Measurements from ENCODE around the gene MFRP.

Gene MFRP

GRCh38 chr11:119324189-119324588 lies 22.3 kb downstream of the MFRP start:
- H3K4me3 ChIP-seq (ENCODE audit: low read depth, low read length): no peak overlapping the region
- no peak for DNase-seq (ENCODE audit: low read depth, low spot score)
- TF ChIP-seq CTCF (IDR thresholded peaks at IDR 0.05; ENCODE audit: low read depth, low read length): no peak
- in situ Hi-C loops (cut with HindIII; ENCODE audit: low sequenced_read_pairs): no loop called here

GRCh38 chr11:119323532-119324033 lies 22.9 kb downstream of the MFRP start:
- no peak overlapping the region for H3K4me3 ChIP-seq (ENCODE audit: low read depth, low read length)
- peak; percentile 75 for TF ChIP-seq CTCF (IDR thresholded peaks at IDR 0.05; ENCODE audit: low read depth, low read length)
- DNase-seq (ENCODE audit: low read depth, low spot score): peak; percentile 71
- in situ Hi-C loops (cut with HindIII; ENCODE audit: low sequenced_read_pairs): no loop called here

- no peak for TF ChIP-seq CTCF (IDR thresholded peaks at IDR 0.05; ENCODE audit: low read depth, low read length)
- in situ Hi-C loops (cut with HindIII; ENCODE audit: low sequenced_read_pairs): no loop called here
- no peak for DNase-seq (ENCODE audit: low read depth, low spot score)
- no peak overlapping the region for H3K4me3 ChIP-seq (ENCODE audit: low read depth, low read length)
Measured at GRCh38 chr11:119322921-119323531, 23.5 kb downstream of the MFRP start.

- in situ Hi-C loops (cut with HindIII; ENCODE audit: low sequenced_read_pairs): no loop called here
Measured at GRCh38 chr11:119322360-119322739, 24.2 kb downstream of the MFRP start.

GRCh38 chr11:119320776-119321524 lies 25.6 kb downstream of the MFRP start:
- no peak for TF ChIP-seq CTCF (IDR thresholded peaks at IDR 0.05; ENCODE audit: low read depth, low read length)
- in situ Hi-C loops (cut with HindIII; ENCODE audit: low sequenced_read_pairs): no loop called here
- peak; percentile 67 for DNase-seq (ENCODE audit: low read depth, low spot score)
- peak overlapping the region; percentile 28 for H3K4me3 ChIP-seq (ENCODE audit: low read depth, low read length)

More at GRCh38 chr11:119322360-119322739, 24.2 kb downstream of the MFRP start:
- DNase-seq (ENCODE audit: low read depth, low spot score): no peak
- no peak overlapping the region for H3K4me3 ChIP-seq (ENCODE audit: low read depth, low read length)
- no peak for TF ChIP-seq CTCF (IDR thresholded peaks at IDR 0.05; ENCODE audit: low read depth, low read length)

- in situ Hi-C loops (cut with HindIII; ENCODE audit: low sequenced_read_pairs): no loop called here
- no peak overlapping the region for H3K4me3 ChIP-seq (ENCODE audit: low read depth, low read length)
- TF ChIP-seq CTCF (IDR thresholded peaks at IDR 0.05; ENCODE audit: low read depth, low read length): no peak
- DNase-seq (ENCODE audit: low read depth, low spot score): no peak
Measured at GRCh38 chr11:119320240-119320775, 26.2 kb downstream of the MFRP start.
